NB4 (cell line): ENCODE measurements around the gene KCNT2.

Experiments
- MYC ChIP-seq: IDR thresholded peaks from 2 replicates; pipeline ENCODE4 v1.6.1; 2011; ENCODE audit warnings: low read depth, low read length
- POLR2A ChIP-seq: IDR thresholded peaks from 2 replicates; pipeline ENCODE4 v1.6.1; 2011; ENCODE audit warnings: mild to moderate bottlenecking; ENCODE audit not compliant: insufficient read length; ENCODE audit errors: extremely low read depth
- TF ChIP-seq, protein P1 (sequence below): IDR thresholded peaks from one replicate; pipeline ENCODE4 v1.5.1; 2012; ENCODE audit warnings: low read depth, low read length
- TF ChIP-seq, protein P2 (sequence below): IDR thresholded peaks from 2 replicates; pipeline ENCODE4 v1.6.1; 2011; ENCODE audit warnings: low read depth, low read length

DNA sequence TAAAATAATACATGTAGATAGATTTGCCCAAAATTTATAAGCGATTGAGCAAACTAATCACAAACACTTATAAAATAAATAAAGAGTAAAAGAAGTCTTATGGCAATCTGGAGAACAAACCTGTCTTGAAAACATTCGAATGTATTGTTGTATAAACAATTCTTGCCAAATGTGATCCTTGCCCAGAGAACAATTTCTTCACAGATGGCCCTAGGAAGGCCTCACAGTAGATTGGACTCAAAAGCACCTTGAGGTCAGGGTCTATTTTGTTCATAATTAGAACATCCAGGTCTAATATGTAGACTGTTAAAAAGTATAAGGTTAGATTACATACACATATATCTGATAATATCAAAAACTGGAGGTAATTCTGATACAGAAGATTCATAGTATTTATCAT lies 202.4 kb downstream of the KCNT2 start:
- TF ChIP-seq, protein P1, sequence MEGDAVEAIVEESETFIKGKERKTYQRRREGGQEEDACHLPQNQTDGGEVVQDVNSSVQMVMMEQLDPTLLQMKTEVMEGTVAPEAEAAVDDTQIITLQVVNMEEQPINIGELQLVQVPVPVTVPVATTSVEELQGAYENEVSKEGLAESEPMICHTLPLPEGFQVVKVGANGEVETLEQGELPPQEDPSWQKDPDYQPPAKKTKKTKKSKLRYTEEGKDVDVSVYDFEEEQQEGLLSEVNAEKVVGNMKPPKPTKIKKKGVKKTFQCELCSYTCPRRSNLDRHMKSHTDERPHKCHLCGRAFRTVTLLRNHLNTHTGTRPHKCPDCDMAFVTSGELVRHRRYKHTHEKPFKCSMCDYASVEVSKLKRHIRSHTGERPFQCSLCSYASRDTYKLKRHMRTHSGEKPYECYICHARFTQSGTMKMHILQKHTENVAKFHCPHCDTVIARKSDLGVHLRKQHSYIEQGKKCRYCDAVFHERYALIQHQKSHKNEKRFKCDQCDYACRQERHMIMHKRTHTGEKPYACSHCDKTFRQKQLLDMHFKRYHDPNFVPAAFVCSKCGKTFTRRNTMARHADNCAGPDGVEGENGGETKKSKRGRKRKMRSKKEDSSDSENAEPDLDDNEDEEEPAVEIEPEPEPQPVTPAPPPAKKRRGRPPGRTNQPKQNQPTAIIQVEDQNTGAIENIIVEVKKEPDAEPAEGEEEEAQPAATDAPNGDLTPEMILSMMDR = no peak
- TF ChIP-seq POLR2A = no peak
- TF ChIP-seq, protein P2, sequence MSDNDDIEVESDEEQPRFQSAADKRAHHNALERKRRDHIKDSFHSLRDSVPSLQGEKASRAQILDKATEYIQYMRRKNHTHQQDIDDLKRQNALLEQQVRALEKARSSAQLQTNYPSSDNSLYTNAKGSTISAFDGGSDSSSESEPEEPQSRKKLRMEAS = no peak
- no peak for TF ChIP-seq MYC
